Activated CD8-positive, alpha-beta memory T cell treated with anti-CD3 and anti-CD28 coated beads, Interleukin-2, amount 50 U/mL, for 4 hours (primary cell): ENCODE results near the gene HIPK2.
A peak's percentile ranks its signal among the peaks of the same experiment; 100 is the strongest.

Experiments used
- DNase-seq: peaks from one replicate; pipeline ENCODE4 v3.0.0-alpha.2; 2020

HIPK2 gene

DNA sequence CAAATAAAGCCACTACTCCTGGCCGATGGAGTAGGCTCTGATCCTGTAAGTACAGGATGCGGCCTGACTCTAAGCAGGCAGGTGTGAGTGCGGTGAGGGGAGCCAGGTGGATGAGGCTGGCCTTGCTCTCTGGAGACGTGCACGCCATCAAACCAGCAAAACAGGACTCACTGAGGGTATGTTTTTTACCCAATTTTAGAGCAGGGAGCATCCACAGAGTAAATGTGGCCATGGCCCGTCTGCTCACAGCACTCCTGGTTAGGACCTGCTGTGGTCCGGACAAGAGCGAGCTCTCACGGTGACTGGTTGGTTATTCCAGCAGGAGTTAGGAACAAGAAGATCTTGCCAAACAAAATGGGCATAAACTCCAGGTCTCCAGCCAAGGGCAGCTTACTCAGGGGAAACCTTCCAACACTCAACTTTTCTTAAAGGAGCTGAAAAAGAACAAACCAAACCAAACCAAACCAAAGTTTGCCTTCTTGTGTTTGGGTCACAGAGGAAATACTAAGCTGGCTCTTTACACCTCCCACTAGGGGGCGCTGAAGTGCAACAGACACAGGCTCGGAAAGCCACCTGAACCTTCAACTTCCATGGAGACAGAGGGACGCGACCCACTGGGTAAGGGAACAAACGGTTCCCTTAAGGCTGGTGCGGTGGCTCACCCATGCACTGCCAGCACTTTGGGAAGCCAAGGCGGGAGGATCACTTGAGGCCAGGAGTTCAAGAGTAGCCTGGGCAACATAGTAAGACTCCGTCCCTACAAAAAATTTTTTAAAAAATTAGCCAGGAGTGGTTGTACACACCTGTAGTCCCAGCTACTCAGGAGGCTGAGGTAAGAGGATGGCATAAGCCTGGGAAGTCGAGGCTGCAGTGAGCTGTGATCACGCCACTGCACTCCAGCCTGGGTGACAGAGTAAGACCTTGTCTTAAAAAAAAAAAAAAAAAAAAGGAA is 131.9 kb downstream of the HIPK2 start:
- DNase-seq = peak; percentile 85

DNA sequence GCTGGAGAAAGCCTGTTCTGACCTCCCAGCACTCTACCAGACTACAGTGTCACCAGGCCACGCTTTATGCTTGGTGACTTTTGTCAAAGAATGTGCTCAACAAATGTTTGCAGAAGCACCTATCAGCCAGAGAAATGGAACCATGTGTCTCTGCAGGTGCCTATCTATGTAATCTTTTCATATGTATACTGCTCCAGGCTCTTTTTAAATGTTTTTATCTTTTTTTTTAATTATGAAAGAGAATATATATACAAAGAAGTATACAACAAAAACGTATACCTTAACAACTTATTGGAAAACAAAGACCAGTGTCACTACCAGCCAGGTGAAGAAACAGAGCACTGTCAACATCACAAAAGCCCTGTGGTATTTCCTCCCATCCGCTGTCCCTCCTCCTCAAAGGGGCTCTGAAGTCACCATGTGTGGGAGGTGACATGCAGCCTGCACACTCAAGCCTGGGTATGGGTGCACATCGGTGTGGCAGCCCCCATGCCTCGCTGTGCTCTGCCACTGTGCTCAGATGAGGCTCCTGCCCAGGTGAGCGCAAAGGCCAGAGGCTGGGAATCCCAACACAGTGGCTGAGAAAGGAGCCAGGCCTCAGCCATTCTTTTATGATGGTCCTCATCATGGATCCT is 133.7 kb downstream of the HIPK2 start:
- peak; percentile 32 for DNase-seq

DNA sequence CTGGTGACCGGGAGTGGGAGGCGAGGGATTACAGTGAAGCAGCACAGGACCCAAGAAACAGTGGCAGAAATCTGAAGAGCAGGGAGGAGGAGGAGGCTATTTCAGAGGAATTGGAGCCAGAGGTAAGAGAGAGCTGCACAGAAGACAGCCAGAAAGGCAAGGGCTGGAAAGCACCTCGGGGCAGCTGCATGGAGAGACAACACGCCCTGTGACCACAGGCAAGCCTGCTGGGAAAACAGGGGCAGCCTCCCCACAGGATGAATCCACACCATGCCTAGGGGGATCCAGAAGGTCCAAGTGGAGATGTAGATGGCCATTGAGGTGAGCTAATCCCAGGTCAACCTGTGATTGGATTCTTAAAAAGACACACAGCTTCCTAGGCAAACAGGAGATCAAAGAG is 135.5 kb downstream of the HIPK2 start:
- no peak for DNase-seq

DNA sequence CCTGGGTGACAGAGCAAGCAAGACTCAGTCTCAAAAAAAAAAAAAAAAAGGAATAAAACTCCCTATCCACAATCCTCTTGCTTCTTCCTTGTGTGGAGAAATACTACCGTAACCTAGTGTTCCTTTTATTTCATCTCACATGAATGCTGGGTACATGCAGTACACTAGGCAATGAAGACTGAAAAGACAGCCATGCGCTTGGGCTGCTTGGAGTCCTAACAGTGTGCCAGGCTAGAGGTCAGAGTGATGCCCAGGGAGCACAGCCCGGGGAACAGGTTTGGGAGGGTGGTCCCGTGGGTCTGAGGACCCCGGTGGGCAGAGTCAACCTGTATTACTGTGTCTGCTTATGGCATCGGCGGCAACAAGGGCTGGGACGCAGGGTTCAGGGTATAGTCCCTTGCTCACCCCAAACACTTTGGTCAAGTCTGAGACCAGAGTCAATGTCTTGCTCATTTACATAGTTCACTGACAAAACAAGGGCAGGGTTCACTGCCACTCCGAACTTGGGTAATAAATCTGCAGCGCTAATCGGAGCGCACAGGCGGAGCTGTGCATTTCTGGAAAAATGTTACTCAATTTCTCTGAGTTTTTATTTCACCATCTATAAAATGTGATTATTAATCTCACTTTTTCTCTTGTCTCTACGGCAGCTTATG is 136.3 kb downstream of the HIPK2 start:
- DNase-seq = no peak

DNA sequence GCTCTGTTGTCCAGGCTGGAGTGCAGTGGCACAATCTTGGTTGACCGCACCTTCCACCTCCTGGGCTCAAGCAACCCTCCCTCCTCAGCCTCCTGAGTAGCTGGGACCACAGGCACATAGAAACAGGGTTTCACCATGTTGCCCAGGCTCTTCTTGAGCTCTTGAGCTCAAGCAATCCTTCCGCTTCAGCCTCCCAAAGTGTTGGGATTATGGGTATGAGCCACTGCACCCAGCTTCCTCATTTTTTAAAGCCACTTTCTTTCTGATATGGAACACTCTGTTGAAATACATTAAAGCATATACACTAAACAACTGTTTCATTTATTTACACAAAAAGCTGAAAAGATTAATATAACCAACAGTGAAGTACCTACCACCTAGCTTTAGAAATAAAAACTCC is 137.1 kb downstream of the HIPK2 start:
- no peak for DNase-seq

DNA sequence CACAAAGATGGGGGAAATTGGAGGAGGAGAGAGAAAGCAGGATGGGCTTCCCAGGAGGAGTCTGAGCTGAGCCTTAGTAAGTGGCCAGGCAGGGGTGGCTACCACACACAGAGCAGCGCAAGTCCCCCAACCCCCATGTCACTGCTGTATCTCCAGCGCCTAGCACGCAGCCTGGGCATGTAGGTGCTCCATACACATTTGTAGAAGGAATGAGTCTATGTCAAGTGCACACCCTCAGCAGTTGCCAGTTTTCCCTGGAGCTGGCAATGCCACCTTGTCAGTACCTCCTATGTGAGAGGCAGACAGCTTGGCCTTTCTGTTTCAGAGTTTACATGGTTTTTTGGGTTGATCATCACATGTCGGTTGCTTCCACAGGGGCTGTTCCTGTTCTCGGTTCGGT is 138.2 kb downstream of the HIPK2 start:
- DNase-seq = no peak

DNA sequence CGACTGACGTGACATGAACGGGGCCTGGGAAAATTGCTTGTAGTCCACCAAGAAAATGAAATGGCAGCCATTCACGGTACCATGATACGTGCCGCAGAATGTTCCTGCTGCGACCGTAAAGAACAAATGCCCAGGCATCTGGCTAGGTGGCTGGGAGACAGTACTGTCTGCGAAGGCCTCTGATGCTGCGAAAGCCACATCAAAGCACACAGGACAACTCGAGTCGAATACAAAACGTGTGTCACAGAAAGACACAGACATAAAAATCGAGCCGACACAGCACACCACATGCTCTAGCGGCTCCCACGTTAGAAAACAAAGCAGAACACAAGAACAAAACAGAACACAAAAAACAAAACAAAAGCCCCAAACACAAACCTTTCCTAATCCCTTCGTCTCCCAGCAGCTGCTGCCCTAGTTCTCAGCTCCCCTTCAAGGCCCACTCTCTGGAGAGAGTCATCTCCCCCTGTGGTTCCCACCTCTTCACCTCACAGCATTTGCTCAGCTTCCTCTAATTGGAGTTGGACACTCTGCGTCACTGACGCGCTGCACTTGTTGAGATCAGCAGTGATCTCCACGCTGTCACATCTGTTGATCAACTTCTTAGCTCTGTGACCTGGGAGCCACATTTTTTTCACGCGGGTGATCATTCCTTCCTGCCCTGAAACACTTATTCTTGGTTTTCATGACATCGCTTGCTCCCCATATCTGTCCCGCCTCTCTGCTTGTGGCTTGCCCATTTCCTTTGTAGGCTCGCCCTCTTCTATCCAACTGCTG is 142.1 kb downstream of the HIPK2 start:
- DNase-seq = peak; percentile 67

DNA sequence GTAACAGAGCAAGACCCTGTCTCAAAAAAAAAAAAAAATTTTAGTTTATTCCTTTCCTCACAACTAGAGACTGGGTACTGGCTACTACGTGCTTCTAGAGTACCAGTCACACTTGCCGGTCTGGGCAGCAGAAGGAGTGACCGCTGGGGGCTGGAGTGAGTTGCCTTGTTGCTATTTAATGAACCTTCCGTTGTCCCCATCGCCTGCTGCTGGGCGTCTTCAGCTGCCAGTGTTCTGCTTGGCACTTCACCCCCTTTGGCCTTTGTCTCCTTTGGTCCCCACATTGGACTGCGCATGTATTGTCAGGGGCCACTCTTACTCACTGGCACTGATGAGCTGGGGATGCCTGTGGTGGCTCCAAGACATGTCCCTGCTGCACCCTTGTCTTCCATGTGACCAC is 143.7 kb downstream of the HIPK2 start:
- no peak for DNase-seq

DNA sequence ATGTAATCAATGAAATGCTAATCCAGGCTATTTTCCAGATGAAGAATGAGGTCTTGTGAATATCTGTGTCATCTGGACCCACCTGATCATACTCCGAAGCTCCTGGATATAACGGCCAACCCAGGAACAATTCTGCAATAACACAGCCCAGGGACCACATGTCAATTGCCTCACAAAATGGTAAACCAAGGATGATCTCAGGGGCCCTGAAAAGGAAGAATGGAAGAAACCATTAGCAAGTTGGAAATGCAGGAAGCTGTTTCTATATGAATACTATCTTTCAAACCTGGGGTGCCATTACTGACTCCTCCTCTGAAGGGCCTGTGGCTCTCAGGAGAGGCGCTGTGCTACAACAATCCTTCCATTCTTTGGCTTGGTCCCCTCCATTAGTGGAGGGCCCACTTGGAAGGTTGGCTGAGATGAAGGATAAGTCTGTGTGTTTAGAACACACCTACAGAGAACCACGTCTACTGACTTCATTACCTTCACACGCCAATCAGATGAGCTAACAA is 146.2 kb downstream of the HIPK2 start:
- no peak for DNase-seq

DNA sequence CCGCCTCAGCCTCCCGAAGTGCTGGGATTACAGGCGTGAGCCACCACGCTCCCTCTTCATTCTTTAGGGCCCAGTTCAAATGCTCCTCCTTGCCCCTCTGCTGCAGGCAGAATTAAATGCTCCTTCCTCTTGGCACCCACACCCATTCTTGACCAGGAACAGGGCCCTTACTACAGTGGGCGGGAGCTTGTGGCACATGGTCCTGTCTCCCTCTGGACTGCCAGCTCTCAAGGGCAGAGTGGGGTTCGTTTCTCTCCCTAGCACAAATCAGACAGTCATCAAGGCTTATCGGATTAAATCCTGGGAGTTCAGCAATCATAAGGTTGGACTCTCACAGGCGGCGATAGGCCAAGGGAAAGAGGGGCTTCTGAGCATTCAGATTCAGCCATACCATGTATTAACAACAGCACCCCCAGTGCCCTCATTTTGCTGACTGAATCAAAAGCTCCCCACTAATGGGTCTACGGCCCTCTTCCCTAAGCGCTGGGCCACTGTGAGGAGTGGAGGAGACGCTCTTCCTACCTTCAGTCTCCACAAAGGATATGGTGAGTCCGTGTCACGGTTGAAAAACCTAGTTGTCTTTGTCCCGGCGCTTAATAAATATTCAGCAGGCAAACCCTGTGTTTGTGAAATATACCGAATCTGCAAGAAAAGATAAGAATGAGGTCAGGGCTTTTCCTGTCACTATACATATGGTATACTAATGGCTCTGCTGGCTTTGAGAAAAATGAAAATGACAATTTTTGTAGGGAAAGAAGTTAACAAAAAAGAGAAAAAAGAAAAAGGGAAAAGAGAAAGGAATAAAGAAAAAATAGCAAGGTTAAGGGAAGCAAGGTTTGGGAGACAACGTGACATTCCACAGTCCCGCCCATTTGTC is 146.9 kb downstream of the HIPK2 start:
- no peak for DNase-seq

DNA sequence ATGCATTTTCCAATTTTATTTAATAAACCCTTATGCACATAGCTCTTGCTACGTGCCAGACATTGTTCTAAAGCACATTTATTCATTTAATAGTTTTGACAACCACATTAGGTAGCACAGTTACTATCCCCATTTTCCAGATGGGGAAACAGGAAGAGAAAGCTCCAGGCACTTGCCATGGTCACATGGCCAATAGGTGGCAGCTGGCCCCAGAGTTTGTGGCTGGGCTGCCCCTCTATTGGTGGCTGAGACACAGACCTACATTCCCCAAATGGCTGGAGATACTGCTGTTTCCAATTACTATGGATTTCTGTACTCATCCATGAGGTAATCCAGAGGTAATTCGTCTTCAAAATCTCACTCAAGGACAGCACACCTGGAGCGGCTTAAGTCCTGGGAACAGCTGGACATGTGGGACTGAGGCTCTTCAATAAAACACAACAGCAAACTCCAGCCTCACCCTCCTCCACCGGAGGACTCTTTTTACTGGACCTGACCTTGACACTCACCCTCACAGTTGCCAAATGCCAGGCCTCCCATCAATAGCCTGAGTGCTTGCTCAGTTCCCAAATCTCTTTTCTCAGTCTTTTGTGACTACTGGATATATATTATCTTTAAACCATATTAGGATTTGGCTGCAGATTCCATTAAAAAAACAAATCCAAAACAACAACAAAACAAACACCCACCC is 148.3 kb downstream of the HIPK2 start:
- DNase-seq = no peak

DNA sequence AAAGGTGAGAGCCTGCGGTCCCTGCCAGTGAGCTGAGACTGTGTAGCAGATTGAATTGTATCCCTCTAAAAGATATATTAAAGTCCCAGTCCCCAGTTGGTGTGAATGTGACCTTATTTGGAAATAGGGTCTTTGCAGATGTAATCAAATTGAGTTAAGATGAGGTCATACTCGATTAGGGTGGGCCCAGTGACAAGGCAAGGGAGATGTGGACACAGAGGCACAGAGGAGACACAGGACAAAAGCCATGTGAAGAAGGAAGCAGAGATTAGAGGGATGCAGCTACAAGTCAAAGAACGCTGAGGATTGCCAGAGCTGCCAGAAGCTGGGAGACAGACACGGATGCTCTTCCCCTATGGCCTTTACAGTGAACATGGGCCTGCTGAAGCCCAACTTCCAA is 150.0 kb downstream of the HIPK2 start:
- no peak for DNase-seq

DNA sequence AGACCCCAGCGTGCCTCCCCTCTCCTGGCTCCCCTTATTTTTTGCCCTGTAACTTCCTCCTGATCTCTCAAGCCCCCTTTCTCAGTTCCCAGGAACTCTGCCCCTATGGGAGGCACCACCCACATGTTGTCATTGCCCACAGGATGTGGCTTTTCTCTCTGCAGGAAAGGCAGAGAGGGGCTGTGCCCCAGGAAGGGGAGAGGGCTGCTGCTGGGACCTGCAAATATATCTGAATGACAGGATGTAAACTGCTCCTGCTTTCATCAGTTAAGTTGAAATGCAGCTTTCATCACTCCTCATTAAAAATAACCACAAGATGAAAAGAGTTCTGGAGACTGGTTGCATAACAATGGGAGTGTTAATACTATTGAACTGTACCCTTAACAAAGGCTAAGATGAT is 151.0 kb downstream of the HIPK2 start:
- DNase-seq = no peak

DNA sequence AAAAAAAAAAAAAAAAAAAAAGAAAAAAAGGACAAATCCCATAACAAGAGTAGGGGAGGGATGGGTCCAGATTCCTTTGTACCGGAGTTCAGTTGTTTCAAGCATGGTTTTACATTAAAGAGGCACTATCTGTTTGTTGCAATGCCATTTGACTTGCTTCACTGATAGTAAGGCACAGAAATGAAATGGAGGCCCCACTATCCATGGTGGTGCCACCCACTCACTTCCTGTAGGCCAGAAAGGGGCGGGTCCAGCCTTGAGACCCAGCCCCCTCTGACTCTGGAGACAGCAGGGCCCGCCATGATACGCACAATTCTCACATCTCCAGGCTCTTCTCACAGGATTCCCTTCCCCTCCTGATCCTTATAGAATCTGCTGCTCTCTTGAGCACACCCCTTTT is 154.3 kb downstream of the HIPK2 start:
- DNase-seq = no peak

DNA sequence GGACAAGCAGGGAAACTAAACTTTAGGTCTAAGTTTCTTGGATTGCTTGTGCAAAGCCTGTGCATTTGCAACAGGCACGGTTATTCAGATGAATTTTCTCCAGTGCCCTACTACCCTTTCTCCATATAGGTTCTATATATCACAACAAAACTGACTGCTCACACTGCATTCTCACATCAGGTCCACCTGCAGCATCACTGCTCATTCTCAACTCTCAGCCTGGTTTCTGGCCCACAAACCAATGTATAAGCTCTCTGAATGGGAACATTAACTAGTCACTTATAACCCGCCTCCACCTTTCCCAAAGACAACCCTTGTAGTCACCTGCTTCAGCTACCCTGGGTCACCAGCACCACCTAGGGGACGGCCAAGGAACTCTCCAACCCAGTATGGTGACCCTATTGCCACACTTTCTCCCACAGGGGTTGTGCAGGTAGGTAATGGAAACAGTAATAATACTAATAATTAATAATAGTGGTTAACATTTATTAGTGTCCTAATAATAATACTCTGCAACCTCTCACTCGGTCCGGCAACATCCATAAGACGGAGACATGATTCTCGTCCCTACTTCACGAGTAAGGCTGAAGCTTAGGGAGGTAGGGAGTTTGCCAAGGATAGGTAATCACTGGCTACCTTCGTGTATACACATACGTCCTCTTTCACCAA is 157.0 kb downstream of the HIPK2 start:
- DNase-seq = peak; percentile 59

DNA sequence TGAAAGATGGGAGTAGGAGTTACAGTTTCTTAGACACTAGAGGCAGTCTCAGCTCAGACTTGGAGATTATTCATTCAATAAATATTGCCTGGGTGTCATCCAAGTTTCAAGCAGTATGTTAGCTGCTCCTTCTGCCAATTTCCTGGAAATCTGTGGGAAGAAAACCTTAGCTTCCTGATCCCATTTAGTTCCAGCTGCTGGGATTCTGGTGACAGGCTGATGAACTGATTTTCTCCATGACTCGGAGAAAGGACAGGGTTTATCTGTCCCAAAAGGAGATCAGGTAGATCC is 158.5 kb downstream of the HIPK2 start:
- DNase-seq = no peak

DNA sequence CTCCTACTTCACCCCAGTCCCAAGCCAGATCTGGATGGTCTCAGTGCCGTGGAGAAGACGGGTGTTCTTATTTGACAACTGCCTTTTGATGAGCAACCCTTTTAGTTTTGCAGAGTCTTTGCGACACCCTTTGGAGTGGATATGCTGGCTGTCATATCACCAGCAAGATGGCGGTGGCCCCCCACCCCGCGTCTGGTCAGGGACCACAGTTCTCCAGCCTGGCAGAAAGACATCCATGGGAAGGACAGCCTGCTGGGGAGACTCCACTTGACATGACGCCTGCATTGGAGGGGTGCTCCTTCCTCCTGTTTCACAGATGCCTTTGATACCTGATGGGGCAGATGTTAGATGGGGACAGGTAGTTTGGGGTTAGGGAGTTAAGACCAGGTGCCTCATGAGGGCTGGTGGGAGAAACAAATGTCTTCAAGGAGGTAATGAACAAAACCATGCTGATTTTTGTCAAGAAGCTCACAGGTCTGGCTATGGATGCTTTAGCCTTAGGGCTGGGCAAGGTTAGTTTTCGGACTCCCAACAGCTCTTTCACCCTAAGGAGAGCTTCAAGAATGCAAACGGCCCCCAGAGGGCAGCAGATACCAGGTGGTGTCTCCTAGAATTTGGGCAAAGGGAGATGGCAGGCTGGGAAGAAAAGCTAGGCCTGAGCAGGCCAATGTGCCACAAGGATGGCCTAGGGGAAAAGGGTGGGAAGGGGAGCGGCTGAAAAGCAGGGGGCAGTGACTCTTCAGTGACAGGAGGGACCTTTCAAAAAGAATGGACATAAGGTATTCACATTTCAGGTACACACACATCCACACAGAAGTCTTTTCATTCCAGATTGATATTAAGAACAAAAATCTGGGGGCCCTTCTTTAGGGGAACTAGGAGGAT is 159.1 kb downstream of the HIPK2 start:
- peak; percentile 43 for DNase-seq

DNA sequence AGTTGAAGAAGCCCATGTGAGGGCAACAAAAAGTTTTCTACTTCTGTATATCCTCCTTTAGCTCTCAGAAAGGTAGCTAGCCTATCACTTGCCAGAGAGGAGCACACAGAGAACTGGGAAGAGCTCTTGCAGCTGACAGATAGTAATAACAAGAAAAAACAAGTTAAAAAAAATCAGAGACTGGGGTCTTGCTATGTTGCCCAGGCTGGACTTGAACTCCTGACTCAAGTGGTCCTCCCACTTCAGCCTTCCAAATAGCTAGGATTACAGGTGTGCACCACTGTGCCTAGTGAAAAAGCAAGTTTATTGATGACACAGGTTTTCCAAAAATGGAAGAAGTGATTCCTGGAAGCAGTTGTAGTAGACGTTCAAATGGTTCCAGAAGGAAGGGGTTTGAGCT is 160.7 kb downstream of the HIPK2 start:
- no peak for DNase-seq

DNA sequence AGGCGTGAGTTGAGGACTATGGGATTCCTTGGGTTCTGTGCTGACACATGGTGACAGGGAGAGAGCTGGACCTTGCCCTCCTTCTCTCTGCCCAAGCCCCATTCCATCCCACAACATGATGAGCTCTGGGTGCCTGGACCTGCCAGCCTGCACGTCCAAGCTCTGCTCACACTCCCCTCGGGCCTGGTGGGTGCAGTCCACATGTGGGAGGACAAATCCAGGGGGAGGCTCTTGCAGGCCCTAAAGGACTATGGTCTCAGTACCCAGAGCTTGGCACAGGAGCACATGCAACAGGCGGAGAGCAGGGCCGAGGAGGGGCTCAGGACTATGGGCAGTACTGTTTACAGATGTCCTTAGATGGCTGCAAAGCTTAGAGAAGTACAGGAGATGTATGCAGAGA is 162.9 kb downstream of the HIPK2 start:
- DNase-seq = no peak

DNA sequence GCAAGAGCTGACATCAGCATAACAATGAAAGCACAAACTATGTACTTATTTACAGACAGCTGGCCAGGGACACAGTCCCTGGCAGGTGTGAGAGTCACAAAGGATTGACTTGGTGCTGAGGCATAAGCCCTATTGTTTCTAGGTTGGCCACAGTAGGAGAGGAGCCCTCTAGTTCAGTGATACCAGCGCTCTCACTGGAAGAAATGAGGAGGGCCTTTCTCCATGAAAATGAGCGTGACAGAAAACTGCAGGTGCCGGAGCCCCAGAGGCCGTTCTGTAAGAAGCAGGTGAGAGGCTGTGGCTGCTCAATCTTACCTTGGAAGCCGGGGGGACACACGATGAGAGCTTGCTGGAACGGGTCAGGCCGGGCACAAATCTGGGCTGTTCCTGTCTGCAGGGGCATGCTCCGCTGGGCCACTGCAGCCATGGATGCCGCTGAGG is 163.8 kb downstream of the HIPK2 start:
- no peak for DNase-seq
